ENCODE measurements around the gene ABCC5.

DNA sequence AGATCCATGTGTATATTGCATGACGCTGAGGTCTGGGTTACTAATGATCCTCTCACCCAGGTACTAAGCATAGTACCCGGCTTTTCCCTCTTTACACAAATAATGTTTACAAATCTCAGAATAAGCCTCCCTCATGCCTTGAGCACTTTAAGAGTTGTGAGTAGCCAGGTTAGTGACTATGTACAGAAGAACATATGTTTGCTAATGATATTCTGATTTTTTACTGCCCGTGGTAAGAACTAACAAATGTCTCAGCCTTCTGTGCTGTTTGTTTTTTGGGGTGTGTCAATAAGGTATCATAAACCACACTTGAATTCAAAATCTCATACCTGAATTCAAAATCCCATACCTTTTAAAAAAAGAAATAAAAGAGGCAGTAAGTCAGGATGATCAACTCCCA lies 59.5 kb downstream of the ABCC5 start:
- TF ChIP-seq ZNF274 (IDR thresholded peaks at IDR 0.05; ENCODE audit: low read depth, low read length) (no peak), SUZ12 (IDR thresholded peaks at IDR 0.05; ENCODE audit: extremely low read depth, insufficient read depth, insufficient read length) (no peak)

Data from NT2/D1 (cell line).